Tibial nerve (tissue), 4 donors: Measurements from ENCODE around the gene ALDH18A1.

ENCODE experiments used
- EP300 ChIP-seq, 2 donors: sonication (generic); formaldehyde crosslinking; IDR thresholded peaks; one replicate each; pipeline ENCODE4 v1.6.1; 2017; ENCODE audit warnings: antibody characterized with exemption in 2 of 2, mild to moderate bottlenecking in 1 of 2
- POLR2A ChIP-seq, 2 donors: fragments of 450-650 bp; IDR thresholded peaks; one replicate each; pipeline ENCODE4 v1.6.1; 2017; ENCODE audit warnings: antibody characterized with exemption in 2 of 2, mild to moderate bottlenecking in 2 of 2, moderate library complexity in 2 of 2
- TF ChIP-seq, protein P1 (sequence below), 5 experiments: fragments of 200-600 bp in 3 of 5; fragments of 450-650 bp in 2 of 5; sonication (generic) in 3 of 5; IDR thresholded peaks; one replicate each; pipeline ENCODE4 v1.5.1; 2016 to 2019; ENCODE audit warnings: antibody characterized with exemption in 5 of 5, mild to moderate bottlenecking in 3 of 5, moderate library complexity in 2 of 5

DNA sequence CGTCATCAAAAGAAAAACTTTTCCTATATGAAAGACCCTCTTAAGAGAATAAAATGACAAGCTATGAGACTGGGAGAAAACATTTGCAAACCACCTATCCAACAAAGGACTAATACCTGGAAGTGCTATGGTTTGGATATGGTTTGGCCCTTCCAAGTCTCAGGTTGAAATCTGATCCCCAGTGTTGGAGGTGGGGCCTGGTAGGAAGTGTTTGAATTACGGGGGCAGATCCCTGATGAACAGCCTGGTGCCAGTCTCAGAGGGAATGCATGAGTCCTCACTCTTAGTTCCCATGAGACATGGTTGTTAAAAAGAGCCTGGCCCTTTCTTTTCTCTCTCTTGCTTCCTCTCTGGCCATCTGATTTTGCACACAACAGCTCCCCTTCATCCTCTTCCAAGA, 6.3 kb downstream of the ALDH18A1 start:
- TF ChIP-seq, protein P1, sequence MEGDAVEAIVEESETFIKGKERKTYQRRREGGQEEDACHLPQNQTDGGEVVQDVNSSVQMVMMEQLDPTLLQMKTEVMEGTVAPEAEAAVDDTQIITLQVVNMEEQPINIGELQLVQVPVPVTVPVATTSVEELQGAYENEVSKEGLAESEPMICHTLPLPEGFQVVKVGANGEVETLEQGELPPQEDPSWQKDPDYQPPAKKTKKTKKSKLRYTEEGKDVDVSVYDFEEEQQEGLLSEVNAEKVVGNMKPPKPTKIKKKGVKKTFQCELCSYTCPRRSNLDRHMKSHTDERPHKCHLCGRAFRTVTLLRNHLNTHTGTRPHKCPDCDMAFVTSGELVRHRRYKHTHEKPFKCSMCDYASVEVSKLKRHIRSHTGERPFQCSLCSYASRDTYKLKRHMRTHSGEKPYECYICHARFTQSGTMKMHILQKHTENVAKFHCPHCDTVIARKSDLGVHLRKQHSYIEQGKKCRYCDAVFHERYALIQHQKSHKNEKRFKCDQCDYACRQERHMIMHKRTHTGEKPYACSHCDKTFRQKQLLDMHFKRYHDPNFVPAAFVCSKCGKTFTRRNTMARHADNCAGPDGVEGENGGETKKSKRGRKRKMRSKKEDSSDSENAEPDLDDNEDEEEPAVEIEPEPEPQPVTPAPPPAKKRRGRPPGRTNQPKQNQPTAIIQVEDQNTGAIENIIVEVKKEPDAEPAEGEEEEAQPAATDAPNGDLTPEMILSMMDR (IDR thresholded peaks at IDR 0.05) = no peak
- TF ChIP-seq POLR2A (IDR thresholded peaks at IDR 0.05) (no peak), EP300 (IDR thresholded peaks at IDR 0.05) (no peak)
